Erythroblast (primary cell): ENCODE measurements around the gene UVSSA.

ENCODE experiments used
- GATA1 ChIP-seq: IDR thresholded peaks from 2 replicates; pipeline ENCODE4 v1.6.1; 2011; ENCODE audit warnings: low read depth, mild to moderate bottlenecking, control low read depth, low read length, moderate library complexity
- POLR2A ChIP-seq: IDR thresholded peaks from 2 replicates; pipeline ENCODE4 v1.6.1; 2011; ENCODE audit warnings: mild to moderate bottlenecking, low read length

- TF ChIP-seq POLR2A = no peak
- TF ChIP-seq GATA1 = no peak
These were observed 74.6 kb downstream of the UVSSA start for GRCh38 chr4:1421657-1422056.
